Mesendoderm (in vitro differentiated cells): ENCODE results near the gene CTDSPL2.

ENCODE experiments used
- DNase-seq: peaks from one replicate; pipeline ENCODE4 v3.0.0; 2013
- H2AK5ac ChIP-seq: 2 replicates; pipeline ENCODE4 v1.6.1; 2013; ENCODE audit warnings: low read length, inconsistent platforms
- H2BK120ac ChIP-seq: 2 replicates; pipeline ENCODE4 v1.6.1; 2013; ENCODE audit warnings: low read depth, mild to moderate bottlenecking, low read length, moderate library complexity, mixed read lengths
- H2BK15ac ChIP-seq: replicated peaks from 2 replicates; pipeline ENCODE4 v1.6.1; 2013; ENCODE audit warnings: low read depth, mild to moderate bottlenecking, moderate library complexity
- H2BK5ac ChIP-seq: 2 replicates; pipeline ENCODE4 v1.6.1; 2013; ENCODE audit warnings: low read length, inconsistent platforms
- H3K18ac ChIP-seq: 2 replicates; pipeline ENCODE4 v1.6.1; 2013; ENCODE audit warnings: mild to moderate bottlenecking, low read length, mixed read lengths
- H3K23ac ChIP-seq: one replicate; pipeline ENCODE4 v1.6.1; 2013; ENCODE audit warnings: low read length
- H3K27ac ChIP-seq: 2 replicates; pipeline ENCODE4 v1.5.1; 2013; ENCODE audit warnings: low read depth, mild to moderate bottlenecking, inconsistent platforms, low read length, moderate library complexity
- H3K27me3 ChIP-seq: 2 replicates; pipeline ENCODE4 v1.6.1; 2013; ENCODE audit warnings: low read length, control low read depth, mild to moderate bottlenecking, inconsistent platforms; ENCODE audit not compliant: insufficient read depth, poor library complexity
- H3K36me3 ChIP-seq: 2 replicates; pipeline ENCODE4 v1.6.1; 2013; ENCODE audit warnings: low read length, inconsistent platforms; ENCODE audit not compliant: control insufficient read depth, insufficient read depth
- H3K4ac ChIP-seq: one replicate; pipeline ENCODE4 v1.6.1; 2013; ENCODE audit warnings: low read depth, mild to moderate bottlenecking, low read length, moderate library complexity
- H3K4me1 ChIP-seq: 2 replicates; pipeline ENCODE4 v1.6.1; 2013; ENCODE audit warnings: low read depth, low read length, inconsistent platforms; ENCODE audit not compliant: control insufficient read depth
- H3K4me2 ChIP-seq: 2 replicates; pipeline ENCODE4 v1.6.1; 2013; ENCODE audit warnings: low read length
- H3K4me3 ChIP-seq: 2 replicates; pipeline ENCODE4 v1.5.1; 2013; ENCODE audit warnings: mild to moderate bottlenecking, low read length
- H3K56ac ChIP-seq: one replicate; pipeline ENCODE4 v1.6.1; 2013; ENCODE audit warnings: low read length
- H3K79me1 ChIP-seq: 2 replicates; pipeline ENCODE4 v1.6.1; 2013; ENCODE audit warnings: low read length, inconsistent platforms
- H3K79me2 ChIP-seq: 2 replicates; pipeline ENCODE4 v1.6.1; 2013; ENCODE audit warnings: mild to moderate bottlenecking, low read length; ENCODE audit not compliant: control insufficient read depth, insufficient read depth
- H3K9ac ChIP-seq: 2 replicates; pipeline ENCODE4 v1.6.1; 2013; ENCODE audit warnings: low read length, inconsistent platforms
- H4K5ac ChIP-seq: one replicate; pipeline ENCODE4 v1.6.1; 2013; ENCODE audit warnings: low read length
- H4K8ac ChIP-seq: one replicate; pipeline ENCODE4 v1.6.1; 2013; ENCODE audit warnings: low read depth, mild to moderate bottlenecking, control low read depth, low read length, moderate library complexity
- WGBS: extraction: QIAGEN DNeasy Blood & Tissue Kit; methylation state at CpG from one replicate; pipeline ENCODE4 v1.1.7; 2013; ENCODE audit warnings: low lambda C conversion rate, missing lambda C conversion rate; ENCODE audit not compliant: insufficient coverage; ENCODE audit errors: extremely low coverage; 5-methylcytosine and 5-hydroxymethylcytosine counted together

Gene CTDSPL2

GRCh38 chr15:44501768-44502366 is 74.4 kb downstream of the CTDSPL2 start:
- no peak overlapping the region for H3K18ac ChIP-seq
- peaks cover 3% of the 10 kb centered on the region for H3K79me1 ChIP-seq
- H3K4me2 ChIP-seq, result no peak overlapping the region
- H3K79me2 ChIP-seq, result no peaks in the 10 kb centered on the region
- peak; percentile 46 for DNase-seq
- no peak overlapping the region for H3K56ac ChIP-seq
- no peaks in the 10 kb centered on the region for H3K27me3 ChIP-seq
- no peak overlapping the region for H2BK15ac ChIP-seq
- H3K23ac ChIP-seq, result no peak overlapping the region
- H3K4ac ChIP-seq, result no peak overlapping the region
- H4K5ac ChIP-seq, result no peak overlapping the region
- no peak overlapping the region for H2AK5ac ChIP-seq
- peaks cover 2% of the 10 kb centered on the region for H3K36me3 ChIP-seq
- H3K4me3 ChIP-seq, result no peak overlapping the region
- no CpG with 5 or more reads among the region's 3 CpGs for WGBS
- no peak overlapping the region for H3K27ac ChIP-seq
- H2BK120ac ChIP-seq, result no peak overlapping the region
- H3K4me1 ChIP-seq, result no peaks in the 10 kb centered on the region
- no peak overlapping the region for H4K8ac ChIP-seq
- H2BK5ac ChIP-seq, result no peak overlapping the region
- H3K9ac ChIP-seq, result no peak overlapping the region

GRCh38 chr15:44516436-44516835 is 89.0 kb downstream of the CTDSPL2 start:
- no peak overlapping the region for H3K23ac ChIP-seq
- DNase-seq, result no peak
- H4K8ac ChIP-seq, result no peak overlapping the region
- no peak overlapping the region for H3K4me2 ChIP-seq
- H3K27ac ChIP-seq, result no peak overlapping the region
- H3K18ac ChIP-seq, result no peak overlapping the region
- no peak overlapping the region for H3K4ac ChIP-seq
- no peaks in the 10 kb centered on the region for H3K36me3 ChIP-seq
- no peak overlapping the region for H2BK15ac ChIP-seq
- no peaks in the 10 kb centered on the region for H3K4me1 ChIP-seq
- no peaks in the 10 kb centered on the region for H3K79me1 ChIP-seq
- no peak overlapping the region for H3K9ac ChIP-seq
- no peak overlapping the region for H4K5ac ChIP-seq
- no peaks in the 10 kb centered on the region for H3K27me3 ChIP-seq
- H3K4me3 ChIP-seq, result no peak overlapping the region
- no peak overlapping the region for H2AK5ac ChIP-seq
- no peak overlapping the region for H3K56ac ChIP-seq
- no peak overlapping the region for H2BK120ac ChIP-seq
- H3K79me2 ChIP-seq, result no peaks in the 10 kb centered on the region
- H2BK5ac ChIP-seq, result no peak overlapping the region

DNA sequence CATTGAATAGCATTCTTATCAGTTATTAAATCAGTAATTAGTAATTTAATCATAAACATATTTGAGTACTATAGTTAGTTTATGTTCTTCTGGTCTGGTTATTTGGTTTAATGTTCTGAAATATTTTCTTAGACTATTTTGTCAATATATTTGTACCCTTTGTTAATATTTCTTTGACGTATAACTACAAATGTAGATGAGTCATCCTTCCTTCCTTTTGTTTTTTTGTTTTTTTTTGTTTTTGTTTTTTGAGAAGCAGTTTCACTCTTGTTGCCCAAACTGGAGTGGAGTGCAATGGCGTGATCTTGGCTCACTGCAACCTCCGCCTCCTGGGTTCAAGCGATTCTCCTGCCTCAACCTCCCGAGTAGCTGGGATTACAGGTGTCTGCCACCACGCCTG is 92.1 kb downstream of the CTDSPL2 start:
- Histone ChIP-seq H2AK5ac (no peak overlapping the region), H3K27me3 (no peaks in the 10 kb centered on the region), H3K23ac (no peak overlapping the region), H3K36me3 (peaks cover 2% of the 10 kb centered on the region), H2BK5ac (no peak overlapping the region), H3K79me2 (no peaks in the 10 kb centered on the region), H3K79me1 (no peaks in the 10 kb centered on the region), H3K9ac (no peak overlapping the region), H4K8ac (no peak overlapping the region), H2BK120ac (no peak overlapping the region), H3K4me1 (no peaks in the 10 kb centered on the region), H3K18ac (no peak overlapping the region), H2BK15ac (no peak overlapping the region), H3K4me3 (no peak overlapping the region), H3K56ac (no peak overlapping the region), H3K4me2 (no peak overlapping the region), H4K5ac (no peak overlapping the region), H3K27ac (no peak overlapping the region), H3K4ac (no peak overlapping the region)
- WGBS, result no CpG with 5 or more reads among the region's 6 CpGs
- DNase-seq, result no peak

DNA sequence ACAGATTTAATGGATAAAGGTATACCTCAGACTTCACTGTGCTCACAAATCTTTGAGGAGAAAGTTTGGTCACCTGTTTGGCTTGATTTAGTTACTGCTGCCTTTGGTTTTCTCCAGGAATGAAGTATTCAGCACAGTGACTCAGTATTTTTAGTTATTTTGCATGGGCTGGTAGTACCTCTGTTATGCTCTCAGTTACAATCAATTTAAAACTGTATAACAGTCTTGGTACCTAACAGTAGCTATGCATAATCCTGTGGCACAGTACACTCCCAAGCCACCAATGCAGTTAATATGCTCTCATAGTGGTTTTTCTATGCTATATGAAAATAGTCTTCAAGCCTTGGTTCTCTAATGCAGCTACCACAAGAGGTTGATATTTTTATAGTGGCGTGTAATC is 97.6 kb downstream of the CTDSPL2 start:
- no peaks in the 10 kb centered on the region for H3K79me2 ChIP-seq
- no peaks in the 10 kb centered on the region for H3K79me1 ChIP-seq
- H2BK5ac ChIP-seq, result no peak overlapping the region
- H3K23ac ChIP-seq, result no peak overlapping the region
- H4K8ac ChIP-seq, result no peak overlapping the region
- no peak overlapping the region for H3K4me3 ChIP-seq
- no peak overlapping the region for H3K27ac ChIP-seq
- no peak overlapping the region for H2AK5ac ChIP-seq
- H3K18ac ChIP-seq, result no peak overlapping the region
- DNase-seq, result no peak
- no peak overlapping the region for H3K56ac ChIP-seq
- H2BK15ac ChIP-seq, result no peak overlapping the region
- no peak overlapping the region for H3K4me2 ChIP-seq
- H3K4me1 ChIP-seq, result no peaks in the 10 kb centered on the region
- no CpG with 5 or more reads among the region's 1 CpG for WGBS
- H3K36me3 ChIP-seq, result peaks cover 2% of the 10 kb centered on the region
- no peak overlapping the region for H3K9ac ChIP-seq
- no peaks in the 10 kb centered on the region for H3K27me3 ChIP-seq
- no peak overlapping the region for H3K4ac ChIP-seq
- H2BK120ac ChIP-seq, result no peak overlapping the region
- no peak overlapping the region for H4K5ac ChIP-seq

GRCh38 chr15:44527241-44527640 is 99.8 kb downstream of the CTDSPL2 start:
- no peak overlapping the region for H3K27ac ChIP-seq
- H4K8ac ChIP-seq, result no peak overlapping the region
- H4K5ac ChIP-seq, result no peak overlapping the region
- no peaks in the 10 kb centered on the region for H3K79me1 ChIP-seq
- no CpG with 5 or more reads among the region's 2 CpGs for WGBS
- H3K79me2 ChIP-seq, result no peaks in the 10 kb centered on the region
- no peak overlapping the region for H2AK5ac ChIP-seq
- no peak overlapping the region for H2BK15ac ChIP-seq
- no peak overlapping the region for H3K9ac ChIP-seq
- H3K23ac ChIP-seq, result no peak overlapping the region
- no peaks in the 10 kb centered on the region for H3K4me1 ChIP-seq
- H3K27me3 ChIP-seq, result no peaks in the 10 kb centered on the region
- DNase-seq, result no peak
- no peaks in the 10 kb centered on the region for H3K36me3 ChIP-seq
- no peak overlapping the region for H3K4me2 ChIP-seq
- no peak overlapping the region for H2BK5ac ChIP-seq
- no peak overlapping the region for H3K4me3 ChIP-seq
- no peak overlapping the region for H2BK120ac ChIP-seq
- H3K18ac ChIP-seq, result no peak overlapping the region
- no peak overlapping the region for H3K4ac ChIP-seq
- no peak overlapping the region for H3K56ac ChIP-seq

- no CpG with 5 or more reads among the region's 10 CpGs for WGBS
- Histone ChIP-seq H3K4me1 (no peaks in the 10 kb centered on the region), H2BK5ac (no peak overlapping the region), H3K27me3 (no peaks in the 10 kb centered on the region), H3K18ac (no peak overlapping the region), H2BK120ac (no peak overlapping the region), H3K79me1 (no peaks in the 10 kb centered on the region), H3K4ac (no peak overlapping the region), H2AK5ac (no peak overlapping the region), H4K8ac (no peak overlapping the region), H3K4me3 (no peak overlapping the region), H3K23ac (no peak overlapping the region), H3K36me3 (no peaks in the 10 kb centered on the region), H3K9ac (no peak overlapping the region), H3K4me2 (no peak overlapping the region), H2BK15ac (no peak overlapping the region), H4K5ac (no peak overlapping the region), H3K27ac (no peak overlapping the region), H3K79me2 (no peaks in the 10 kb centered on the region), H3K56ac (no peak overlapping the region)
- no peak for DNase-seq
Observed at GRCh38 chr15:44529864-44530604, 102.6 kb downstream of the CTDSPL2 start.
